ENCODE data around the gene FKBP11.

DNA sequence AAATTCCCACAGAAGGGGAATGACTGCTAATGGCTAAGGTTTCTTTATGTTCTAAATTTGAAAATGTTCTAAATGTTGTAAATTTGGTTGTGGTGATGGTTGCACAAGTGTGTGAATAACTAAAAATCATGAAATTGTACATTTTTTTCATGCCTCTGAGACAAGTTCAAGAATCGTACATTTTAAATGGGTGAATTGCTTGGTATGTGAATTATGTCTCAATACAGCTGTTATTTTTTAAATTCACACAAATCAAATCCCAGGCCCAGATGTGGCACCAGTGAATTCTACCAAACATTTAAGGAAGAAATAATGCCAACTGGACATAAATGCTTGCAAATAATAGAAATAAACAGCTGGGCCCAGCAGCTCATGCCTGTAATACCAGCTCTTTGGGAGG is 31.0 kb downstream of the FKBP11 start:
- no peak for TF ChIP-seq CTCF (IDR thresholded peaks at IDR 0.05)
- TF ChIP-seq SIN3A (IDR thresholded peaks at IDR 0.05; ENCODE audit: borderline replicate concordance, insufficient read depth, low read depth, low read length) = no peak
